Left lung (tissue), 10 donors: ENCODE data around the gene CNDP1. TPM values are rescaled to one million over a fixed set of nuclear protein-coding genes. Genes with fewer than 3 reads are reported as not detected.

Experiments
- ATAC-seq: fragments of 200-7000 bp; cut with Tn5 transposase; one replicate; pipeline ENCODE4 v1.9.1; 2020; ENCODE audit warnings: moderate library complexity
- DNase-seq, 4 donors: peaks; one replicate each; pipeline ENCODE4 v3.0.0-alpha.2; 2013 to 2020
- H3K27ac ChIP-seq, 2 donors: fragments of 200-600 bp; sonication (generic) in 1 of 2; one replicate each; pipeline versions ENCODE4 v1.5.0 to v1.8.0; 2020 to 2021
- H3K27me3 ChIP-seq, 2 donors: fragments of 200-600 bp; sonication (generic) in 1 of 2; one replicate each; pipeline versions ENCODE4 v1.5.0 to v1.8.0; 2020 to 2021
- H3K36me3 ChIP-seq, 2 donors: fragments of 200-600 bp; sonication (generic) in 1 of 2; one replicate each; pipeline versions ENCODE4 v1.5.0 to v1.8.0; 2020 to 2021
- H3K4me1 ChIP-seq, 2 donors: fragments of 200-600 bp; one replicate each; pipeline ENCODE4 v1.8.0; 2021
- H3K4me3 ChIP-seq, 2 donors: fragments of 200-600 bp; sonication (generic) in 1 of 2; one replicate each; pipeline versions ENCODE4 v1.5.0 to v1.8.0; 2020 to 2021; ENCODE audit warnings: mild to moderate bottlenecking in 1 of 2
- H3K9me3 ChIP-seq, 2 donors: fragments of 200-600 bp; sonication (generic) in 1 of 2; one replicate each; pipeline versions ENCODE4 v1.5.0 to v1.8.0; 2020 to 2021
- CTCF ChIP-seq, 2 donors: fragments of 200-600 bp; sonication (generic) in 1 of 2; IDR thresholded peaks; one replicate each; pipeline versions ENCODE4 v1.5.0 to v1.8.0; 2021; ENCODE audit warnings: antibody characterized with exemption in 2 of 2
- intact Hi-C, 2 donors: fragments of 100-400 bp; cut with DNase I; formaldehyde crosslinking; loops; one replicate each; pipeline versions ENCODE4 v1.11.2 to v1.14.2; 2022
- polyA plus RNA-seq, 6 donors: library from polyadenylated mRNA; unstranded; fragments of 120-200 nt; gene quantifications; one replicate each; pipeline ENCODE4 v1.2.1, GENCODE V29; 2013; ENCODE audit not compliant: insufficient read length in 6 of 6
- total RNA-seq, 2 donors: library from RNA; stranded (reverse); fragmentation: NEBNext Ultra II Directional; extraction: Animal tissue kit (Norgen Biotek cat#: 25700); gene quantifications; one replicate each; pipeline ENCODE4 v1.2.1, GENCODE V29; 2021
- donor health status: DM: no; HTN: yes; CAD: no.
- donor health status: DM: no; HTN: no; CAD: no.

CNDP1 gene
- total and polyA plus RNA-seq, 8 donors: 0.20 to 0.56 (median 0.37) TPM; not detected in 2

DNA sequence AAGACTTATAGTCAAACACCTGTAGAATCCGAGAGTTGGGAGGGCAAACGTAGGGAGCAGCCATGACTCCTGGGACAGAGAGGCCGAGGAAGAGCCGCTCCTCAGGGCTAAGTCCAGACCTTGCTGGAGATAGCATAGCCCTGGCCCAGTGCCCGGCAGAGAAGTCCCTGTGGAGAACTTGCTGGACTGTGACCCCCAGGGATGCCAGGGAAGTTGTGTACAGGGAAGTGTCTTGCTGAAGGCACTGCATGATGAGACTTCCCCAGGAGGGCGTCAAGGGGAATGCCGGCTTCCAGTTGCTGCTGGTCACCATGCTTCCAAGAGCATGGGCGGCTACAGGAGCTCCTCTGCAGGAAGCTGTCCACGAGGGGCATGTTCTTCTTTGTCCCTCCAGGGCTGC is 8.6 kb upstream of the CNDP1 start:
- no peaks in the 10 kb centered on the region for H3K27me3 ChIP-seq
- no peaks in the 10 kb centered on the region for H3K9me3 ChIP-seq
- no peak for ATAC-seq
- H3K36me3 ChIP-seq: peaks cover 0 to 18% of the 10 kb centered on the region in 2 donors
- no peak for DNase-seq
- peaks cover 0 to 11% of the 10 kb centered on the region in 2 donors for H3K4me1 ChIP-seq
- TF ChIP-seq CTCF (IDR thresholded peaks at IDR 0.05): no peak
- H3K4me3 ChIP-seq: no peak overlapping the region
- H3K27ac ChIP-seq: no peak overlapping the region
- intact Hi-C loops: no loop called here

- Histone ChIP-seq H3K36me3 (peaks cover 0 to 11% of the 10 kb centered on the region in 2 donors), H3K4me3 (no peak overlapping the region), H3K27ac (no peak overlapping the region), H3K4me1 (peaks cover 0 to 11% of the 10 kb centered on the region in 2 donors), H3K9me3 (no peaks in the 10 kb centered on the region), H3K27me3 (no peaks in the 10 kb centered on the region)
- DNase-seq: no peak
- intact Hi-C loops: no loop called here
- ATAC-seq: no peak
- no peak for TF ChIP-seq CTCF (IDR thresholded peaks at IDR 0.05)
These were observed 7.8 kb upstream of the CNDP1 start for GRCh38 chr18:74526488-74526887.

DNA sequence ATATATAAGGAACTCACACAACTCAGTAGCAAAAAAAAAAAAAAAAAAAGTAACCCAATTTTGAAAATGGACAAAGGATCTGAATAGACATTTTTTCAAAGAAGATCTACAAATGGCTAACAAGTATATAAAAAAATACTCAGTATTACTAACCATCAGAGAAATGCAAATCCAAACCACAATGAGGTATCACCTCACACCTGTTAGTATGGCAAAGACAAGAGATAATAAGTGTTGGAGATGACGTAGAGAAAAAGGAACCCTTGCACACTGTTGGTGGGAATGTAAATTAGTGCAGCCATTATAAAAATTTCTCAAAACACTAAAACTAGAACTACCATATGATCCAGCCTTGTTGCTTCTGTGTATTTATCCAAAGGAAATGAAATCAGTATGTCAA is 5.8 kb upstream of the CNDP1 start:
- H3K4me3 ChIP-seq: no peak overlapping the region
- H3K9me3 ChIP-seq: no peaks in the 10 kb centered on the region
- ATAC-seq: no peak
- intact Hi-C loops: no loop called here
- H3K27me3 ChIP-seq: no peaks in the 10 kb centered on the region
- no peak for DNase-seq
- no peak for TF ChIP-seq CTCF (IDR thresholded peaks at IDR 0.05)
- no peak overlapping the region for H3K27ac ChIP-seq
- H3K36me3 ChIP-seq: no peaks in the 10 kb centered on the region
- H3K4me1 ChIP-seq: peaks cover 0 to 11% of the 10 kb centered on the region in 2 donors

DNA sequence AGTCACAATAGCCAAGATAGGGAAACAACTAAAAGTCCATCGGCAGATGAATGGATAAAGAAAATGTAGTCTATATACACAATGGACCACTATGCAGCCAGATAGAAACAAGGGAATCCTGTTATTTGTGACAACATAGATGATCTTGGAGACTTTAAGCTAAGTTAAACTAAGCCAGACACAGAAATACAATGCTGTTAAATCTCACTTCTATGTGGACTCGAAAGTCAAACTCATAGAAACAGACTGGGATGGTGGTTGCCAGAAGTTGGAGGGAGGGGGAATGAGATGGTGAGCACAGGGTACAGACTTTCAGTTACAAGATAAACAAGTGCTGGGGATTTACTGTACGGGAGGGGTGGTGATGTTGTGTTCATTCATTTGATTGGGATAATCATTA is 5.4 kb upstream of the CNDP1 start:
- Histone ChIP-seq H3K9me3 (no peaks in the 10 kb centered on the region), H3K4me1 (peaks cover 0 to 7% of the 10 kb centered on the region in 2 donors), H3K27me3 (no peaks in the 10 kb centered on the region), H3K27ac (no peak overlapping the region), H3K4me3 (no peak overlapping the region), H3K36me3 (no peaks in the 10 kb centered on the region)
- DNase-seq (no peak), ATAC-seq (no peak)
- no peak for TF ChIP-seq CTCF (IDR thresholded peaks at IDR 0.05)
- intact Hi-C loops: no loop called here

- H3K36me3 ChIP-seq: no peaks in the 10 kb centered on the region
- intact Hi-C loops: no loop called here
These were observed 4.9 kb upstream of the CNDP1 start for GRCh38 chr18:74529378-74529777.

More at GRCh38 chr18:74529378-74529777, 4.9 kb upstream of the CNDP1 start:
- Histone ChIP-seq H3K4me1 (peaks cover 0 to 3% of the 10 kb centered on the region in 2 donors), H3K9me3 (no peaks in the 10 kb centered on the region), H3K27me3 (no peaks in the 10 kb centered on the region), H3K4me3 (no peak overlapping the region), H3K27ac (no peak overlapping the region)
- no peak for TF ChIP-seq CTCF (IDR thresholded peaks at IDR 0.05)
- DNase-seq (no peak), ATAC-seq (no peak)
